GM19397 (cell line): Measurements from ENCODE around the gene SDK2.

Source experiments
- ATAC-seq: cut with Tn5 transposase; IDR thresholded peaks from one replicate; pipeline ENCODE4 v1.9.1; 2021; ENCODE audit warnings: mild to moderate bottlenecking, moderate library complexity; ENCODE audit not compliant: unreplicated experiment

SDK2 gene

GRCh38 chr17:73559532-73559931 is 84.7 kb downstream of the SDK2 start:
- no peak for ATAC-seq

GRCh38 chr17:73555199-73555960 is 88.9 kb downstream of the SDK2 start:
- no peak for ATAC-seq

- no peak for ATAC-seq
Observed at GRCh38 chr17:73554498-73554897, 89.7 kb downstream of the SDK2 start.

GRCh38 chr17:73553311-73553710 is 90.9 kb downstream of the SDK2 start:
- no peak for ATAC-seq

GRCh38 chr17:73552300-73553048 is 91.8 kb downstream of the SDK2 start:
- ATAC-seq: no peak

- no peak for ATAC-seq
Observed at GRCh38 chr17:73551759-73552158, 92.5 kb downstream of the SDK2 start.

- no peak for ATAC-seq
Observed at GRCh38 chr17:73551144-73551543, 93.1 kb downstream of the SDK2 start.

GRCh38 chr17:73550556-73550955 is 93.7 kb downstream of the SDK2 start:
- ATAC-seq: no peak

- ATAC-seq: no peak
Observed at GRCh38 chr17:73549841-73550430, 94.3 kb downstream of the SDK2 start.

- no peak for ATAC-seq
Observed at GRCh38 chr17:73548620-73549311, 95.5 kb downstream of the SDK2 start.

GRCh38 chr17:73547790-73548189 is 96.5 kb downstream of the SDK2 start:
- ATAC-seq: no peak

- ATAC-seq: no peak
Observed at GRCh38 chr17:73546770-73547536, 97.3 kb downstream of the SDK2 start.

- no peak for ATAC-seq
Observed at GRCh38 chr17:73546114-73546513, 98.1 kb downstream of the SDK2 start.

- no peak for ATAC-seq
Observed at GRCh38 chr17:73545109-73546032, 98.9 kb downstream of the SDK2 start.

- no peak for ATAC-seq
Observed at GRCh38 chr17:73544333-73544732, 99.9 kb downstream of the SDK2 start.

- ATAC-seq: no peak
Observed at GRCh38 chr17:73542323-73542722, 101.9 kb downstream of the SDK2 start.

- ATAC-seq: no peak
Observed at GRCh38 chr17:73541561-73541981, 102.7 kb downstream of the SDK2 start.

- no peak for ATAC-seq
Observed at GRCh38 chr17:73541111-73541510, 103.1 kb downstream of the SDK2 start.

- no peak for ATAC-seq
Observed at GRCh38 chr17:73539166-73539565, 105.1 kb downstream of the SDK2 start.

GRCh38 chr17:73538445-73538844 is 105.8 kb downstream of the SDK2 start:
- no peak for ATAC-seq
